ENCODE data around the gene FOXF1.

Gene FOXF1

DNA sequence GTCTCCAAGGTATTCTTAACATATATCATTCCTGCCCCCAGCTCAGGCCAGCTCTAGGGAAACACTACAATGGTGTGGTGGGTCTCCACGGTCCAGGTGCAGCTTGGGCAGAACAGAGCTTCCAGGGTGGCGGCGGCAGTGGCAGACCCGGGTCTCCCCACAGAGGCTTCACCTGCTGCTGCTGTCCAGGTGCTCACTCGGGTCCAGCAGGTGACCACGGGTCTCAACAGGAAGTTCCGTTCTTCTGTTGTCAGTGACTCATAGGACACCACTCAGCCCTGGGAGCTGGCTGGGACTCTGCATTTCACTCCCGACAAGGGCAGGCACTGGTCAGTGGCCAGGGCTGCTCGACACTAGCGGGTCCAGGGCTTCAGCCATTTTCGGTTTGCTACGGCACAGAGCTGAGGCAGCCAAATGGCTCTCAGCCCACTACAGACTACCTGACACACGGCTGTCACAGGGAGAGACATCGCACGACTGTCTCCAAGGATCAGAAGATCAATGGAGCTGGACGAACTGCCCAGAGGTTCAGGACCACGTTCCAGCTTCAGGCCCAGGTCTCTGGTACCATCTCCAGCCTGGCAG, 28.0 kb downstream of the FOXF1 start:
- in situ Hi-C loops (cut with HindIII; ENCODE audit: low sequenced_read_pairs): no loop called here
- TF ChIP-seq, protein P1, sequence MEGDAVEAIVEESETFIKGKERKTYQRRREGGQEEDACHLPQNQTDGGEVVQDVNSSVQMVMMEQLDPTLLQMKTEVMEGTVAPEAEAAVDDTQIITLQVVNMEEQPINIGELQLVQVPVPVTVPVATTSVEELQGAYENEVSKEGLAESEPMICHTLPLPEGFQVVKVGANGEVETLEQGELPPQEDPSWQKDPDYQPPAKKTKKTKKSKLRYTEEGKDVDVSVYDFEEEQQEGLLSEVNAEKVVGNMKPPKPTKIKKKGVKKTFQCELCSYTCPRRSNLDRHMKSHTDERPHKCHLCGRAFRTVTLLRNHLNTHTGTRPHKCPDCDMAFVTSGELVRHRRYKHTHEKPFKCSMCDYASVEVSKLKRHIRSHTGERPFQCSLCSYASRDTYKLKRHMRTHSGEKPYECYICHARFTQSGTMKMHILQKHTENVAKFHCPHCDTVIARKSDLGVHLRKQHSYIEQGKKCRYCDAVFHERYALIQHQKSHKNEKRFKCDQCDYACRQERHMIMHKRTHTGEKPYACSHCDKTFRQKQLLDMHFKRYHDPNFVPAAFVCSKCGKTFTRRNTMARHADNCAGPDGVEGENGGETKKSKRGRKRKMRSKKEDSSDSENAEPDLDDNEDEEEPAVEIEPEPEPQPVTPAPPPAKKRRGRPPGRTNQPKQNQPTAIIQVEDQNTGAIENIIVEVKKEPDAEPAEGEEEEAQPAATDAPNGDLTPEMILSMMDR (IDR thresholded peaks at IDR 0.05; ENCODE audit: low read depth, low read length): no peak
- no peak overlapping the region for H3K4me3 ChIP-seq (ENCODE audit: low read depth, low read length)
- no peak for DNase-seq (ENCODE audit: low read depth, low spot score)

DNA sequence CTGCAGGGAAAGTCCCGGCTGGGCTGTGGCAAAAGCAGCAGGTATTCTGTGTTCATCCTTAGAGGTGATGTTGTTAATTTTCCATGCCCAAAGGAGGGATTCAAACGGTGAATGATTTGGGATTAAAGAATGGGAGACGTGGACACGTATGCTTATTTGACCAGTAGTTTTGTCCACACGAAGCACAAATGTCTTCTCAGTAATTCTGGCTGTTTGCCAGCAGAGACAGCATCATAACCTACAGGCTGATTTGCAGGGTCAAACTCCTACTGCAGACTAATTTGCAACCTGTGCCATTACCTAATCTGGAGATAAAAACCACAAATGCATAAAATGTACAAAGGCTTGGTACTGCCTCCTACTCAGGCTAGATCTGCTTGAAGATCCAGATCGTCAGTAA, 30.6 kb downstream of the FOXF1 start:
- no peak overlapping the region for H3K4me3 ChIP-seq (ENCODE audit: low read depth, low read length)
- in situ Hi-C loops (cut with HindIII; ENCODE audit: low sequenced_read_pairs): no loop called here
- DNase-seq (ENCODE audit: low read depth, low spot score): no peak
- TF ChIP-seq, protein P1 (IDR thresholded peaks at IDR 0.05; ENCODE audit: low read depth, low read length): no peak

DNA sequence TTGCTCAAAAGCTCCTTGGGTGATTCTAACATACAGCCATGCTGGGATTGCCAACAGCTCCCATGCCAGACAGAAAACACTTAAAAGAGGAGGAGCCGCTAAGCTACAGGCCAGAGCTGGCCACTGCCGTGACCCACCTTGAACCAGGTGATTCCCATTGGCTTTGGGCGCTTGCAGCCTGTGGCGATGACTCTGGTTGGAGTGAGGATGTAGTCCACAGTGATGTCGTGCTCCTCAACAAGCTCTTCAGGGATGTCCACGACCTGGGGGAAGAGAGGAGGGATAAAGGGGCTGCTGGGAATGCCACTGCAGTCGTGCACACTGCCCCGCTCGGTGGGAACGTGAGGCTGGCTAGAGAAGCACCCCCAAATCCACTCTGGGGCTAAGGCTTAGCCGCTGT, 31.2 kb downstream of the FOXF1 start:
- TF ChIP-seq, protein P1 (IDR thresholded peaks at IDR 0.05; ENCODE audit: low read depth, low read length): no peak
- no peak overlapping the region for H3K4me3 ChIP-seq (ENCODE audit: low read depth, low read length)
- in situ Hi-C loops (cut with HindIII; ENCODE audit: low sequenced_read_pairs): no loop called here
- DNase-seq (ENCODE audit: low read depth, low spot score): no peak

DNA sequence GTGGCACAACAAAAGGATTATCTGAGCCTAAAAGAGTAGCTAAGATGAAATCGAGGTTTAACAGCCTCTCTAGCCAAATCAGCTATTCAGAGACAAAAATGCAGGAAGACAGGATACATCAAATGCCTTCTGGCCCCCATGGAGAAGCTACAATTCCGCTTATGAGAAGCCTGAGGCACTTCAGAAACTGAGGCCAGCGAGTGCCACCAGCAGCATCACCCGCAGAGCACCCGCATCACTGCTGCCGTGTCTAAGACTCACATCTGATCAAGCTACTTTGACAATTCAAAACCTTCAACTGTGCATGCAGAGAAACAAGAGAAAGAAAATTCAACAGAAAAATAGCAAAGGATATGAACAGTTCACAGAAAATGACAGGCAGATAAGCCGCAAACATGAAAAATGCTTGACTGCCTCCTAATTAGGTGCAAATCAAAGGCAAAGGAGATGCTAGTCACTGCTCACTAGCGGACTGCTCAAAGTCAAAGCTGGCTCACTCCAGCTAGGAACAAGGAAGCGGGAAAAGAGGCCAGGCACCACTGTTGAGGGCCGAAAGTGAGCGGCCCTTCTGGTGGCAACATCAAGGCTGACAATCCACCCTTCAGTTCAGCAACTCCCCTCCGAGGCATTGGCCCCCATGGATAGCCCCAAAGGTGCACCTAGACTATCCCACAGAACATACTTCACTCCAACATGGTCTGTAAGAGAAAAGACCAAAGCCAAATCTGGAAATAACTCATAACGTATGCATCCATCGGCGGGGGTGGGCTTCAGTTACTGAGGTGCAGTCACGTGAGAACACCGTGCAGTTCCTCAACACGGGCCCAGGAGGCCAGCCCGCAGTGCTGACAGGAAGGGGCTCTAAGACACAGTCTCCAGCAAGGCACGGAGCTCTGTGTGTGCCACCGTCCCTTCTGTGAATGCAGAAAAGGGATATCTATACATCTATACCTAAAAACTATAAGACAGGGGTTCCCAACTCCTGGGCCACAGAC, 32.7 kb downstream of the FOXF1 start:
- in situ Hi-C loops (cut with HindIII; ENCODE audit: low sequenced_read_pairs): no loop called here
- no peak overlapping the region for H3K4me3 ChIP-seq (ENCODE audit: low read depth, low read length)
- TF ChIP-seq, protein P1 (IDR thresholded peaks at IDR 0.05; ENCODE audit: low read depth, low read length): no peak
- DNase-seq (ENCODE audit: low read depth, low spot score): no peak

DNA sequence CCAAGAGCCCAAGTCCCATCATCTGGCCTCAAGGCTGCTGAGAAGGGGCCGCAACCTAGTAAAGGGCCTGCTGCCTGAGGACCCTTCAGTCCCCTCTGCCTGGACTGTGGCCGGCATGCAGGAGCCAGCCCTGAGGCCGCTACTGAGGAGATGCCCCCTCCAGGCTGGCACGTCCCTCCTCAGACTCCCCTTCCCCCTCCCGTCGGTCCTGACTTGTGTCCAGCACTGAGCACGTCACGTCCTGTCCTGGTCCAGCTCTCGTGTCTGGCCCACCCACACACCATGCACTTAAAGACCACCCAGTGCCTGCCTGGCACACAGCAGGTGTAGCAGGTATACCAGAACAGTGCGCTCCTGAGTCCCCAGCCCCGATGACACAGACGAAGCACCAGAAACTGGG, 35.2 kb downstream of the FOXF1 start:
- no peak for DNase-seq (ENCODE audit: low read depth, low spot score)
- TF ChIP-seq, protein P1 (IDR thresholded peaks at IDR 0.05; ENCODE audit: low read depth, low read length): no peak
- no peak overlapping the region for H3K4me3 ChIP-seq (ENCODE audit: low read depth, low read length)
- in situ Hi-C loops (cut with HindIII; ENCODE audit: low sequenced_read_pairs): no loop called here

DNA sequence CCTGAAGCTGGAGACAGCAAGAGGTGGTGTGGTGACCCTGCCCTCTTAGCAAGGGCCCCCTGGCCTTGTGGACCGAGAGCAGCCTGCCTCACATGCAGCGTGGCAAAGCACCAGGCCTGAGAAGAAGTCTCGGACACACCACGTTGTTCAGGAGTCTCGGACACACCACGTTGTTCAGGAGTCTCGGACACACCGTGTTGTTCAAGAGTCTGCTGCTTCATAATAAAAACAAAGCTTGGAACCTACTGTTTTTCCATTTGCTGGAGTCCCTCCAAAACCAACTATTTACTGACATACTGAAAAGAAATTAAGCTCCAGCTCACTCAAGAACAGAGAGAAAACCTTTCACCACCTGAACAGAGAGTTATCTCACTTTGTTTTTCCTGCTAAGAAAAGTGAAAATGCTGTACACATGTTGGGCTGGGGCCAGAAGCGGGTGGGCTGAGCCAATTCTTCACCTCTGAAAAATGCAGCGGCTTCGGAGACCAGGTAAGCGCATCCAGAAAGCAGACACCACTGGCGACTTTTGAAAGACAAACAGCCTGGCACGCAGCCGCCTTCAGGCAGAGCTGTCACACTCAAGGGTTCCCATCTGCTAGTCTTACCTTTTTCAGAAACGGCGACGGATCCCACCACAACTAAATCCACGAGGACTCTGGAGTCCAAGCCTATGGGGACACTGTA, 35.8 kb downstream of the FOXF1 start:
- no peak overlapping the region for H3K4me3 ChIP-seq (ENCODE audit: low read depth, low read length)
- in situ Hi-C loops (cut with HindIII; ENCODE audit: low sequenced_read_pairs): no loop called here
- DNase-seq (ENCODE audit: low read depth, low spot score): no peak
- TF ChIP-seq, protein P1 (IDR thresholded peaks at IDR 0.05; ENCODE audit: low read depth, low read length): no peak
